Gastrocnemius medialis (tissue), 4 donors: ENCODE results near the gene PHLPP2.

Experiments
- CTCF ChIP-seq, 5 experiments: fragments of 450-650 bp in 3 of 5; fragments of 200-600 bp in 2 of 5; sonication (generic) in 2 of 5; IDR thresholded peaks in 4 of 5; conservative IDR thresholded peaks in 1 of 5; 1 replicate in 4 of 5; 2 replicates in 1 of 5; pipeline ENCODE4 v1.5.1; 2016 to 2019; ENCODE audit warnings: antibody characterized with exemption in 5 of 5, mild to moderate bottlenecking in 3 of 5, moderate library complexity in 3 of 5
- POLR2A ChIP-seq, 2 donors: fragments of 450-650 bp; IDR thresholded peaks; one replicate each; pipeline ENCODE4 v1.6.1; 2017; ENCODE audit warnings: antibody characterized with exemption in 2 of 2, mild to moderate bottlenecking in 2 of 2, moderate library complexity in 2 of 2

- TF ChIP-seq CTCF (IDR thresholded peaks at IDR 0.05 in 4 of 5, conservative IDR thresholded peaks at IDR 0.05 in 1 of 5) (no peak), POLR2A (IDR thresholded peaks at IDR 0.05) (no peak)
Measured at GRCh38 chr16:71673582-71673973, 50.9 kb downstream of the PHLPP2 start.
